D721Med (cell line): ENCODE data around the gene SFXN5.

Source experiments
- DNase-seq: peaks from one replicate; pipeline ENCODE4 v3.0.0; 2011; ENCODE audit warnings: low spot score; ENCODE audit not compliant: insufficient read length
- FAIRE-seq: peaks from 2 replicates; lab custom pipeline; 2011; peaks lifted over from hg19 to GRCh38; lab: Jason Lieb, UNC
- CTCF ChIP-seq: IDR thresholded peaks from 2 replicates; pipeline ENCODE4 v1.5.1; 2012; ENCODE audit warnings: mild to moderate bottlenecking, control low read depth; ENCODE audit not compliant: insufficient read depth; ENCODE audit errors: missing control alignments

SFXN5 gene

GRCh38 chr2:72994991-72995380 lies 76.5 kb downstream of the SFXN5 start:
- DNase-seq (no peak), FAIRE-seq (no peak)
- TF ChIP-seq CTCF = no peak

- TF ChIP-seq CTCF = no peak
- no peak for DNase-seq
- no peak for FAIRE-seq
Observed at GRCh38 chr2:72994282-72994990, 77.1 kb downstream of the SFXN5 start.

GRCh38 chr2:72993933-72994280 lies 77.6 kb downstream of the SFXN5 start:
- DNase-seq (no peak), FAIRE-seq (no peak)
- TF ChIP-seq CTCF = no peak

- no peak for FAIRE-seq
- DNase-seq = peak; percentile 70
- TF ChIP-seq CTCF = peak; percentile 56
Observed at GRCh38 chr2:72993147-72993932, 78.2 kb downstream of the SFXN5 start.

- FAIRE-seq (no peak), DNase-seq (no peak)
- TF ChIP-seq CTCF = no peak
Observed at GRCh38 chr2:72992734-72993102, 78.8 kb downstream of the SFXN5 start.

- no peak for FAIRE-seq
- no peak for DNase-seq
- no peak for TF ChIP-seq CTCF
Observed at GRCh38 chr2:72991980-72992733, 79.4 kb downstream of the SFXN5 start.

GRCh38 chr2:72991439-72991725 lies 80.1 kb downstream of the SFXN5 start:
- TF ChIP-seq CTCF = no peak
- DNase-seq (no peak), FAIRE-seq (no peak)
